ENCODE results near the gene GGA1. TPM values are rescaled to one million over a fixed set of nuclear protein-coding genes. Genes with fewer than 3 reads are reported as not detected.
"Not testable (repeated sequence)": the region's sequence is repeated elsewhere in the genome, so short reads cannot be mapped to it uniquely, and the experiment has no call there.

Gene GGA1
- total RNA-seq, 1 donor from 2014 or later = 49.6 TPM

GRCh38 chr22:37654563-37655251 lies 46.1 kb downstream of the GGA1 start:
- no peak for DNase-seq (ENCODE audit: low read depth)
- no peak for TF ChIP-seq CTCF (conservative IDR thresholded peaks at IDR 0.05; ENCODE audit: low read depth, low read length)

GRCh38 chr22:37655252-37655563 lies 46.6 kb downstream of the GGA1 start:
- H3K4me3 ChIP-seq (ENCODE audit: low read depth, low read length) = no peak overlapping the region
- no peak for TF ChIP-seq CTCF (conservative IDR thresholded peaks at IDR 0.05; ENCODE audit: low read depth, low read length)
- no peak for DNase-seq (ENCODE audit: low read depth)

More at GRCh38 chr22:37654563-37655251, 46.1 kb downstream of the GGA1 start:
- H3K4me3 ChIP-seq (ENCODE audit: low read depth, low read length) = no peak overlapping the region

GRCh38 chr22:37656583-37656982 lies 47.9 kb downstream of the GGA1 start:
- not testable (repeated sequence) for DNase-seq (ENCODE audit: low read depth); H3K4me3 ChIP-seq (ENCODE audit: low read depth, low read length)

GRCh38 chr22:37657590-37658132 lies 49.0 kb downstream of the GGA1 start:
- no peak for TF ChIP-seq CTCF (conservative IDR thresholded peaks at IDR 0.05; ENCODE audit: low read depth, low read length)
- no peak for DNase-seq (ENCODE audit: low read depth)
- peak overlapping the region; percentile 65 for H3K4me3 ChIP-seq (ENCODE audit: low read depth, low read length)

GRCh38 chr22:37658133-37659065 lies 49.8 kb downstream of the GGA1 start, which contains the start of gene PDXP:
TSS of gene PDXP (plus strand) at chr22:37658723. CDS start at chr22:37658783, 60 bp downstream.
- TF ChIP-seq CTCF (conservative IDR thresholded peaks at IDR 0.05; ENCODE audit: low read depth, low read length) = no peak
- DNase-seq (ENCODE audit: low read depth) = peak; percentile 99
- H3K4me3 ChIP-seq (ENCODE audit: low read depth, low read length) = peak within 1 kb of the TSS; percentile 68

- peak overlapping the region; percentile 68 for H3K4me3 ChIP-seq (ENCODE audit: low read depth, low read length)
- no peak for DNase-seq (ENCODE audit: low read depth)
- TF ChIP-seq CTCF (conservative IDR thresholded peaks at IDR 0.05; ENCODE audit: low read depth, low read length) = no peak
Observed at GRCh38 chr22:37659066-37659896, 50.6 kb downstream of the GGA1 start.
